ENCODE measurements around the gene PCBP3.

PCBP3 gene

GRCh38 chr21:45613881-45614280 is 29.6 kb upstream of the PCBP3 start:
- Histone ChIP-seq H3K27me3 (replicated peaks in 2 of 5; ENCODE audit: control insufficient read depth in 4 of 5, insufficient read depth in 5 of 5, low read length in 4 of 5) (peaks cover 0 to 37% (median 5%) of the 10 kb centered on the region in 5 experiments), H3K27ac (ENCODE audit: insufficient read depth in 1 of 2, low read depth in 1 of 2, low read length in 2 of 2, poor library complexity in 1 of 2, severe bottlenecking in 2 of 2) (no peak overlapping the region), H3K9me3 (ENCODE audit: control extremely low read depth in 1 of 5, control insufficient read depth in 4 of 5, insufficient read depth in 2 of 5, low read depth in 1 of 5, low read length in 4 of 5) (peaks cover 0 to under 1% (median 0%) of the 10 kb centered on the region in 5 experiments), H3K4me1 (ENCODE audit: control extremely low read depth in 1 of 4, control insufficient read depth in 4 of 4, insufficient read depth in 4 of 4, low read length in 3 of 4) (no peaks in the 10 kb centered on the region), H3K4me3 (ENCODE audit: control insufficient read depth in 1 of 7, extremely low read depth in 1 of 7, insufficient read depth in 4 of 7, low read depth in 2 of 7, low read length in 6 of 7) (no peak overlapping the region), H3K36me3 (ENCODE audit: control insufficient read depth in 4 of 4, insufficient read depth in 4 of 4, low read length in 3 of 4) (no peaks in the 10 kb centered on the region)
- DNase-seq, result no peak
- 90% methylated on average over 4 of the region's 9 CpGs for WGBS (ENCODE audit: insufficient coverage)
- POLR2A ChIA-PET, result no interaction called here
- CTCF ChIA-PET, result no interaction called here

- H3K27me3 ChIP-seq (replicated peaks in 2 of 5; ENCODE audit: control insufficient read depth in 4 of 5, insufficient read depth in 5 of 5, low read length in 4 of 5), result peaks cover 0 to 42% (median 6%) of the 10 kb centered on the region in 5 experiments
- no peaks in the 10 kb centered on the region for H3K36me3 ChIP-seq (ENCODE audit: control insufficient read depth in 4 of 4, insufficient read depth in 4 of 4, low read length in 3 of 4)
- POLR2A ChIA-PET, result no interaction called here
- DNase-seq, result peak; percentile 44 to 69 (median 67)
- H3K4me3 ChIP-seq (ENCODE audit: control insufficient read depth in 1 of 7, extremely low read depth in 1 of 7, insufficient read depth in 4 of 7, low read depth in 2 of 7, low read length in 6 of 7), result no peak overlapping the region
- no peaks in the 10 kb centered on the region for H3K4me1 ChIP-seq (ENCODE audit: control extremely low read depth in 1 of 4, control insufficient read depth in 4 of 4, insufficient read depth in 4 of 4, low read length in 3 of 4)
- H3K9me3 ChIP-seq (ENCODE audit: control extremely low read depth in 1 of 5, control insufficient read depth in 4 of 5, insufficient read depth in 2 of 5, low read depth in 1 of 5, low read length in 4 of 5), result peaks cover 0 to 6% (median 0%) of the 10 kb centered on the region in 5 experiments
- H3K27ac ChIP-seq (ENCODE audit: insufficient read depth in 1 of 2, low read depth in 1 of 2, low read length in 2 of 2, poor library complexity in 1 of 2, severe bottlenecking in 2 of 2), result no peak overlapping the region
- CTCF ChIA-PET, result no interaction called here
- 64% methylated on average over 25 of the region's 27 CpGs for WGBS (ENCODE audit: insufficient coverage)
These were observed 28.3 kb upstream of the PCBP3 start for GRCh38 chr21:45615145-45615711.

GRCh38 chr21:45617021-45617921 is 26.3 kb upstream of the PCBP3 start:
- POLR2A ChIA-PET, result no interaction called here
- DNase-seq, result no peak
- H3K4me1 ChIP-seq (ENCODE audit: control extremely low read depth in 1 of 4, control insufficient read depth in 4 of 4, insufficient read depth in 4 of 4, low read length in 3 of 4), result no peaks in the 10 kb centered on the region
- H3K27me3 ChIP-seq (replicated peaks in 2 of 5; ENCODE audit: control insufficient read depth in 4 of 5, insufficient read depth in 5 of 5, low read length in 4 of 5), result peaks cover 0 to 42% (median 9%) of the 10 kb centered on the region in 5 experiments
- H3K36me3 ChIP-seq (ENCODE audit: control insufficient read depth in 4 of 4, insufficient read depth in 4 of 4, low read length in 3 of 4), result no peaks in the 10 kb centered on the region
- no peak overlapping the region for H3K27ac ChIP-seq (ENCODE audit: insufficient read depth in 1 of 2, low read depth in 1 of 2, low read length in 2 of 2, poor library complexity in 1 of 2, severe bottlenecking in 2 of 2)
- H3K9me3 ChIP-seq (ENCODE audit: control extremely low read depth in 1 of 5, control insufficient read depth in 4 of 5, insufficient read depth in 2 of 5, low read depth in 1 of 5, low read length in 4 of 5), result peaks cover 0 to 6% (median 0%) of the 10 kb centered on the region in 5 experiments
- 63% methylated on average over 8 of the region's 19 CpGs for WGBS (ENCODE audit: insufficient coverage)
- no peak overlapping the region for H3K4me3 ChIP-seq (ENCODE audit: control insufficient read depth in 1 of 7, extremely low read depth in 1 of 7, insufficient read depth in 4 of 7, low read depth in 2 of 7, low read length in 6 of 7)
- CTCF ChIA-PET, result interaction anchor here (0.9 kb wide), 1 partner anchor 20 kb away, joined by 3 read pairs; no protein-coding TSS in a partner anchor

- peaks cover 0 to 6% (median 0%) of the 10 kb centered on the region in 5 experiments for H3K9me3 ChIP-seq (ENCODE audit: control extremely low read depth in 1 of 5, control insufficient read depth in 4 of 5, insufficient read depth in 2 of 5, low read depth in 1 of 5, low read length in 4 of 5)
- H3K4me3 ChIP-seq (ENCODE audit: control insufficient read depth in 1 of 7, extremely low read depth in 1 of 7, insufficient read depth in 4 of 7, low read depth in 2 of 7, low read length in 6 of 7), result no peak overlapping the region
- H3K4me1 ChIP-seq (ENCODE audit: control extremely low read depth in 1 of 4, control insufficient read depth in 4 of 4, insufficient read depth in 4 of 4, low read length in 3 of 4), result no peaks in the 10 kb centered on the region
- WGBS (ENCODE audit: insufficient coverage), result 63% methylated on average over 13 of the region's 13 CpGs
- DNase-seq, result no peak
- POLR2A ChIA-PET, result no interaction called here
- CTCF ChIA-PET, result interaction anchor here (1.2 kb wide), 1 partner anchor 19 kb away, joined by 3 read pairs; no protein-coding TSS in a partner anchor
- no peak overlapping the region for H3K27ac ChIP-seq (ENCODE audit: insufficient read depth in 1 of 2, low read depth in 1 of 2, low read length in 2 of 2, poor library complexity in 1 of 2, severe bottlenecking in 2 of 2)
- peaks cover 0 to 42% (median 9%) of the 10 kb centered on the region in 5 experiments for H3K27me3 ChIP-seq (replicated peaks in 2 of 5; ENCODE audit: control insufficient read depth in 4 of 5, insufficient read depth in 5 of 5, low read length in 4 of 5)
- no peaks in the 10 kb centered on the region for H3K36me3 ChIP-seq (ENCODE audit: control insufficient read depth in 4 of 4, insufficient read depth in 4 of 4, low read length in 3 of 4)
These were observed 25.2 kb upstream of the PCBP3 start for GRCh38 chr21:45618287-45618686.

GRCh38 chr21:45618846-45619485 is 24.6 kb upstream of the PCBP3 start:
- no peak overlapping the region for H3K27ac ChIP-seq (ENCODE audit: insufficient read depth in 1 of 2, low read depth in 1 of 2, low read length in 2 of 2, poor library complexity in 1 of 2, severe bottlenecking in 2 of 2)
- CTCF ChIA-PET, result interaction anchor here (1.2 kb wide), 1 partner anchor 18 kb away, joined by 3 read pairs; no protein-coding TSS in a partner anchor
- peaks cover 0 to 6% (median 0%) of the 10 kb centered on the region in 5 experiments for H3K9me3 ChIP-seq (ENCODE audit: control extremely low read depth in 1 of 5, control insufficient read depth in 4 of 5, insufficient read depth in 2 of 5, low read depth in 1 of 5, low read length in 4 of 5)
- no peak overlapping the region for H3K4me3 ChIP-seq (ENCODE audit: control insufficient read depth in 1 of 7, extremely low read depth in 1 of 7, insufficient read depth in 4 of 7, low read depth in 2 of 7, low read length in 6 of 7)
- H3K36me3 ChIP-seq (ENCODE audit: control insufficient read depth in 4 of 4, insufficient read depth in 4 of 4, low read length in 3 of 4), result no peaks in the 10 kb centered on the region
- POLR2A ChIA-PET, result no interaction called here
- H3K4me1 ChIP-seq (ENCODE audit: control extremely low read depth in 1 of 4, control insufficient read depth in 4 of 4, insufficient read depth in 4 of 4, low read length in 3 of 4), result no peaks in the 10 kb centered on the region
- WGBS (ENCODE audit: insufficient coverage), result 98% methylated on average over 8 of the region's 8 CpGs
- no peak for DNase-seq
- H3K27me3 ChIP-seq (replicated peaks in 2 of 5; ENCODE audit: control insufficient read depth in 4 of 5, insufficient read depth in 5 of 5, low read length in 4 of 5), result peaks cover 0 to 46% (median 9%) of the 10 kb centered on the region in 5 experiments

- WGBS (ENCODE audit: insufficient coverage), result 88% methylated on average over 11 of the region's 12 CpGs
- ChIA-PET CTCF (no interaction called here), POLR2A (no interaction called here)
- Histone ChIP-seq H3K4me3 (ENCODE audit: control insufficient read depth in 1 of 7, extremely low read depth in 1 of 7, insufficient read depth in 4 of 7, low read depth in 2 of 7, low read length in 6 of 7) (no peak overlapping the region), H3K27me3 (replicated peaks in 2 of 5; ENCODE audit: control insufficient read depth in 4 of 5, insufficient read depth in 5 of 5, low read length in 4 of 5) (peaks cover 0 to 39% (median 7%) of the 10 kb centered on the region in 5 experiments), H3K36me3 (ENCODE audit: control insufficient read depth in 4 of 4, insufficient read depth in 4 of 4, low read length in 3 of 4) (no peaks in the 10 kb centered on the region), H3K9me3 (ENCODE audit: control extremely low read depth in 1 of 5, control insufficient read depth in 4 of 5, insufficient read depth in 2 of 5, low read depth in 1 of 5, low read length in 4 of 5) (peaks cover 0 to 6% (median 0%) of the 10 kb centered on the region in 5 experiments), H3K4me1 (ENCODE audit: control extremely low read depth in 1 of 4, control insufficient read depth in 4 of 4, insufficient read depth in 4 of 4, low read length in 3 of 4) (no peaks in the 10 kb centered on the region), H3K27ac (ENCODE audit: insufficient read depth in 1 of 2, low read depth in 1 of 2, low read length in 2 of 2, poor library complexity in 1 of 2, severe bottlenecking in 2 of 2) (no peak overlapping the region)
- DNase-seq, result no peak
These were observed 23.2 kb upstream of the PCBP3 start for GRCh38 chr21:45620201-45620923.

Data from common myeloid progenitor, CD34-positive (primary cell).